IMR-90 (cell line): ENCODE data around the gene GFI1. TPM values are rescaled to one million over a fixed set of nuclear protein-coding genes. Genes with fewer than 3 reads are reported as not detected.

Source experiments
- ATAC-seq: fragments of 200-7000 bp; cut with Tn5 transposase; 2 replicates; pipeline ENCODE4 v1.9.1; 2020; ENCODE audit warnings: low read depth, mild to moderate bottlenecking, moderate library complexity
- BruUV-seq: library from RNA; stranded (reverse); fragments of 400-500 nt; replicated peaks from 2 replicates; lab custom pipeline; 2021; lab: Mats Ljungman, UMichigan
- CTCF ChIA-PET: fragments of 300-600 bp; formaldehyde crosslinking; extraction: SDS; loops from one replicate; lab custom pipeline; 2021; ENCODE audit warnings: antibody characterized with exemption; lab: Yijun Ruan, JAX
- POLR2A ChIA-PET: fragments of 300-600 bp; sonication (Branson Sonifier 250); formaldehyde crosslinking; loops from one replicate; lab custom pipeline; 2022; ENCODE audit warnings: antibody characterized with exemption; ENCODE audit not compliant: unreplicated experiment; lab: Charles Lee
- DNase-seq: peaks from one replicate; pipeline ENCODE4 v3.0.0; 2013
- H2AFZ ChIP-seq: replicated peaks from 2 replicates; pipeline ENCODE3; 2013; ENCODE audit warnings: low read length, mild to moderate bottlenecking; ENCODE audit not compliant: poor library complexity
- H2AK5ac ChIP-seq: 2 replicates; pipeline ENCODE4 v1.6.1; 2013; ENCODE audit warnings: low read depth, low read length, inconsistent platforms
- H2AK9ac ChIP-seq: replicated peaks from 2 replicates; pipeline ENCODE3; 2013; ENCODE audit warnings: mild to moderate bottlenecking, low read depth, low read length, moderate library complexity; ENCODE audit not compliant: poor library complexity
- H2BK120ac ChIP-seq: 2 replicates; pipeline ENCODE4 v1.6.1; 2013; ENCODE audit warnings: low read depth, low read length, inconsistent platforms
- H2BK15ac ChIP-seq: 3 replicates; pipeline ENCODE4 v1.6.1; 2013; ENCODE audit warnings: low read depth, low read length, inconsistent platforms
- H2BK20ac ChIP-seq: 2 replicates; pipeline ENCODE4 v1.6.1; 2013; ENCODE audit warnings: low read depth, mild to moderate bottlenecking, inconsistent platforms, low read length, moderate library complexity
- H2BK5ac ChIP-seq: 2 replicates; pipeline ENCODE4 v1.6.1; 2013; ENCODE audit warnings: mild to moderate bottlenecking, low read depth, low read length, inconsistent platforms; ENCODE audit not compliant: poor library complexity, severe bottlenecking
- H3K14ac ChIP-seq: replicated peaks from 2 replicates; pipeline ENCODE4 v1.6.1; 2013; ENCODE audit warnings: low read depth, low read length, inconsistent platforms
- H3K18ac ChIP-seq: 2 replicates; pipeline ENCODE4 v1.6.1; 2013; ENCODE audit warnings: low read depth, low read length, control low read depth
- H3K23ac ChIP-seq: 2 replicates; pipeline ENCODE4 v1.6.1; 2013; ENCODE audit warnings: low read depth, low read length, inconsistent platforms
- H3K27ac ChIP-seq: 2 replicates; pipeline ENCODE4 v1.5.1; 2013; ENCODE audit warnings: mild to moderate bottlenecking, control low read depth, low read length; ENCODE audit not compliant: insufficient read depth
- H3K27me3 ChIP-seq: 2 replicates; pipeline ENCODE4 v1.6.1; 2013; ENCODE audit warnings: low read length; ENCODE audit not compliant: control insufficient read depth, insufficient read depth
- H3K36me3 ChIP-seq: 2 replicates; pipeline ENCODE4 v1.6.1; 2013; ENCODE audit warnings: low read length, mixed read lengths; ENCODE audit not compliant: control insufficient read depth, insufficient read depth
- H3K4ac ChIP-seq: 2 replicates; pipeline ENCODE4 v1.6.1; 2013; ENCODE audit warnings: low read depth, low read length, inconsistent platforms
- H3K4me1 ChIP-seq: 2 replicates; pipeline ENCODE4 v1.6.1; 2013; ENCODE audit warnings: low read length, mixed read lengths; ENCODE audit not compliant: control insufficient read depth, insufficient read depth
- H3K4me2 ChIP-seq: 2 replicates; pipeline ENCODE4 v1.6.1; 2013; ENCODE audit warnings: low read depth, mild to moderate bottlenecking, control low read depth, low read length, moderate library complexity
- H3K4me3 ChIP-seq: 2 replicates; pipeline ENCODE4 v1.5.1; 2013; ENCODE audit warnings: low read depth, mild to moderate bottlenecking, control low read depth, low read length, moderate library complexity; ENCODE audit not compliant: insufficient read depth
- H3K56ac ChIP-seq: 2 replicates; pipeline ENCODE4 v1.6.1; 2013; ENCODE audit warnings: low read length, inconsistent platforms; ENCODE audit not compliant: insufficient read depth; ENCODE audit errors: extremely low read depth
- H3K79me1 ChIP-seq, 2 experiments: 2 replicates each; pipeline ENCODE4 v1.6.1; 2013; ENCODE audit warnings: low read length in 2 of 2, inconsistent platforms in 1 of 2, low read depth in 1 of 2
- H3K9ac ChIP-seq: 2 replicates; pipeline ENCODE4 v1.6.1; 2013; ENCODE audit warnings: low read depth, low read length, control low read depth
- H3K9me1 ChIP-seq: 2 replicates; pipeline ENCODE4 v1.6.1; 2013; ENCODE audit warnings: low read length, inconsistent platforms; ENCODE audit not compliant: insufficient read depth
- H3K9me3 ChIP-seq: 2 replicates; pipeline ENCODE4 v1.6.1; 2013; ENCODE audit warnings: low read length; ENCODE audit not compliant: control insufficient read depth, insufficient read depth
- H4K20me1 ChIP-seq: 2 replicates; pipeline ENCODE4 v1.6.1; 2013; ENCODE audit warnings: low read length, inconsistent platforms; ENCODE audit not compliant: insufficient read depth
- H4K5ac ChIP-seq: 2 replicates; pipeline ENCODE4 v1.6.1; 2013; ENCODE audit warnings: mild to moderate bottlenecking, low read depth, low read length, control low read depth
- H4K8ac ChIP-seq, 2 experiments: 2 replicates each; pipeline ENCODE4 v1.6.1; 2013; ENCODE audit warnings: low read depth in 2 of 2, low read length in 2 of 2, control low read depth in 1 of 2, inconsistent platforms in 1 of 2
- H4K91ac ChIP-seq: 2 replicates; pipeline ENCODE4 v1.6.1; 2013; ENCODE audit warnings: low read depth, low read length, inconsistent platforms; ENCODE audit not compliant: insufficient read depth
- BHLHE40 ChIP-seq: fragments of 150-350 bp; IDR thresholded peaks from 2 replicates; pipeline ENCODE4 v1.6.1; 2016; ENCODE audit warnings: mild to moderate bottlenecking, low read depth, low read length
- CEBPB ChIP-seq: IDR thresholded peaks from 2 replicates; pipeline ENCODE4 v1.6.1; 2012; ENCODE audit warnings: low read depth, low read length, improper control_type of control experiment
- CHD1 ChIP-seq: IDR thresholded peaks from 2 replicates; pipeline ENCODE4 v1.6.1; 2012; ENCODE audit warnings: low read depth, low read length, improper control_type of control experiment
- MAFK ChIP-seq: IDR thresholded peaks from 2 replicates; pipeline ENCODE4 v1.6.1; 2012; ENCODE audit warnings: low read depth, low read length, improper control_type of control experiment
- MAZ ChIP-seq: IDR thresholded peaks from 2 replicates; pipeline ENCODE4 v1.6.1; 2012; ENCODE audit warnings: low read depth, mild to moderate bottlenecking, low read length, improper control_type of control experiment, moderate library complexity, borderline replicate concordance
- MXI1 ChIP-seq: IDR thresholded peaks from 2 replicates; pipeline ENCODE4 v1.6.1; 2012; ENCODE audit warnings: low read depth, mild to moderate bottlenecking, low read length, moderate library complexity, borderline replicate concordance
- NFE2L2 ChIP-seq: fragments of 150-350 bp; IDR thresholded peaks from 2 replicates; pipeline ENCODE4 v1.6.1; 2016; ENCODE audit warnings: low read depth, mild to moderate bottlenecking, low read length
- POLR2A ChIP-seq: IDR thresholded peaks from 2 replicates; pipeline ENCODE4 v1.6.1; 2012; ENCODE audit warnings: mild to moderate bottlenecking, low read depth, low read length
- RCOR1 ChIP-seq: IDR thresholded peaks from 2 replicates; pipeline ENCODE4 v1.6.1; 2012; ENCODE audit warnings: mild to moderate bottlenecking, low read length, improper control_type of control experiment; ENCODE audit not compliant: insufficient replicate concordance
- RFX5 ChIP-seq: IDR thresholded peaks from 2 replicates; pipeline ENCODE4 v1.8.0; 2012; ENCODE audit warnings: low read depth, mild to moderate bottlenecking, low read length, moderate library complexity
- SMC3 ChIP-seq: fragments of 150-350 bp; IDR thresholded peaks from 2 replicates; pipeline ENCODE4 v1.6.1; 2016; ENCODE audit warnings: low read depth, mild to moderate bottlenecking, antibody characterized with exemption, low read length, moderate library complexity
- WGBS, 2 experiments: methylation state at CpG; one replicate each; pipeline versions ENCODE4 v1.1.5 to v1.1.7; 2013; ENCODE audit warnings: missing lambda C conversion rate in 2 of 2; ENCODE audit not compliant: insufficient read length in 1 of 2; ENCODE audit errors: extremely low coverage in 2 of 2; 5-methylcytosine and 5-hydroxymethylcytosine counted together
- dilution Hi-C: fragments of 300-500 bp; cut with HindIII; formaldehyde crosslinking; loops from one replicate; pipeline ENCODE4 v1.14.3; 2018; ENCODE audit warnings: low sequenced_read_pairs; ENCODE audit not compliant: unreplicated experiment
- in situ Hi-C: fragments of 300-500 bp; cut with MboI; formaldehyde crosslinking; loops from 3 replicates; pipeline ENCODE4 v1.14.3; 2019; ENCODE audit warnings: low sequenced_read_pairs, inconsistent platforms, mixed read lengths
- intact Hi-C: fragments of 100-400 bp; cut with micrococcal nuclease; formaldehyde crosslinking; loops from 2 replicates; pipeline ENCODE4 v1.10.0; 2022
- polyA plus RNA-seq, 3 experiments: library from polyadenylated mRNA; depleted of rRNA; stranded (reverse); fragments of >200 nt; gene quantifications; 2 replicates each; pipeline ENCODE4 v1.2.3, GENCODE V29; 2012; ENCODE audit warnings: low replicate concordance in 1 of 3
- total RNA-seq: library from RNA; depleted of rRNA; stranded (reverse); fragments of >200 nt; gene quantifications from 2 replicates; pipeline ENCODE4 v1.2.3, GENCODE V29; 2012
- TF ChIP-seq, protein P1 (sequence below): conservative IDR thresholded peaks from 2 replicates; pipeline ENCODE4 v1.5.1; 2012; ENCODE audit warnings: mild to moderate bottlenecking, low read depth, low read length, improper control_type of control experiment

Gene GFI1
- total and polyA plus RNA-seq, 2 of the 4 experiments (the other 2 are of a cell fraction) = under 0.01 to 0.21 TPM

DNA sequence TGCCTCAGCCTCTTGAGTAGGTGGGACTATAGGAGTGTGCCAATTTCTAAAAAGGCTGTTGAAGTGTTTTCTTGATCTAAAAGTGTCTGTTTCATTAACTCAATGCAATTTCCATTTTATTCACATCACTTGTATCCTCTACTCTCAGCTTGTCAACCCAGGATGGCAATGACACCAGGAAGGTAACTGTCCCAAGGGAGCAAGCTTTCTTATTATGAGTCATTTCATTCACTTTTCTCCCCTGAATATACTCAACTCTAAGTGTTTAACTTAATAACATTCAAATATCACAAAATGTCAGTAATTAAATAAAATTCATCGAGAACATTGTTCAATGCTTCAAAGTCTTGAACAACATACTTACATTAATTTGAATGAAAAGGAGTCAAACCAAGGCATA is 22.9 kb upstream of the GFI1 start:
- Histone ChIP-seq H3K79me1 (no peaks in the 10 kb centered on the region), H3K4ac (no peak overlapping the region), H3K23ac (no peak overlapping the region), H3K18ac (no peak overlapping the region), H3K14ac (no peak overlapping the region), H3K4me2 (no peak overlapping the region), H4K20me1 (no peaks in the 10 kb centered on the region), H2AFZ (no peak overlapping the region), H3K36me3 (0 out of 2 replicates have a peak, but pooled peaks cover 1% of the 10 kb centered on the region), H3K27ac (no peak overlapping the region), H3K9ac (no peak overlapping the region), H2BK120ac (no peak overlapping the region), H2AK9ac (no peak overlapping the region), H3K4me1 (no peaks in the 10 kb centered on the region), H3K9me1 (no peaks in the 10 kb centered on the region), H3K56ac (no peak overlapping the region), H3K9me3 (no peaks in the 10 kb centered on the region), H3K27me3 (no peaks in the 10 kb centered on the region), H4K91ac (no peak overlapping the region), H4K8ac (no peak overlapping the region), H3K4me3 (no peak overlapping the region), H2BK5ac (no peak overlapping the region), H2BK20ac (no peak overlapping the region), H2AK5ac (no peak overlapping the region), H4K5ac (no peak overlapping the region), H2BK15ac (no peak overlapping the region)
- no peak for TF ChIP-seq BHLHE40
- no peak for TF ChIP-seq SMC3
- TF ChIP-seq POLR2A = no peak
- no peak for TF ChIP-seq MAZ
- no peak for TF ChIP-seq MAFK
- no peak for TF ChIP-seq MXI1
- TF ChIP-seq RCOR1 = no peak
- no peak for TF ChIP-seq CHD1
- TF ChIP-seq RFX5 = no peak
- no peak for TF ChIP-seq CEBPB
- TF ChIP-seq, protein P1, sequence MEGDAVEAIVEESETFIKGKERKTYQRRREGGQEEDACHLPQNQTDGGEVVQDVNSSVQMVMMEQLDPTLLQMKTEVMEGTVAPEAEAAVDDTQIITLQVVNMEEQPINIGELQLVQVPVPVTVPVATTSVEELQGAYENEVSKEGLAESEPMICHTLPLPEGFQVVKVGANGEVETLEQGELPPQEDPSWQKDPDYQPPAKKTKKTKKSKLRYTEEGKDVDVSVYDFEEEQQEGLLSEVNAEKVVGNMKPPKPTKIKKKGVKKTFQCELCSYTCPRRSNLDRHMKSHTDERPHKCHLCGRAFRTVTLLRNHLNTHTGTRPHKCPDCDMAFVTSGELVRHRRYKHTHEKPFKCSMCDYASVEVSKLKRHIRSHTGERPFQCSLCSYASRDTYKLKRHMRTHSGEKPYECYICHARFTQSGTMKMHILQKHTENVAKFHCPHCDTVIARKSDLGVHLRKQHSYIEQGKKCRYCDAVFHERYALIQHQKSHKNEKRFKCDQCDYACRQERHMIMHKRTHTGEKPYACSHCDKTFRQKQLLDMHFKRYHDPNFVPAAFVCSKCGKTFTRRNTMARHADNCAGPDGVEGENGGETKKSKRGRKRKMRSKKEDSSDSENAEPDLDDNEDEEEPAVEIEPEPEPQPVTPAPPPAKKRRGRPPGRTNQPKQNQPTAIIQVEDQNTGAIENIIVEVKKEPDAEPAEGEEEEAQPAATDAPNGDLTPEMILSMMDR = no peak
- TF ChIP-seq NFE2L2 = no peak
- in situ Hi-C loops = no loop called here
- WGBS, 2 experiments = no CpG with 5 or more reads among the region's 1 CpG
- DNase-seq = no peak
- CTCF ChIA-PET = interaction anchor here (1.3 kb wide), 1 partner anchor 10 kb away, joined by 4 read pairs; no protein-coding TSS in a partner anchor
- intact Hi-C loops = no loop called here
- POLR2A ChIA-PET = no interaction called here
- BruUV-seq = TSS peak; percentile 39
- no peak for ATAC-seq
- dilution Hi-C loops = no loop called here
